Activated B cell treated with CpG ODN at 0.5 μM for 24 hours (primary cell): ENCODE results near the gene GRAMD1A. TPM values are rescaled to one million over a fixed set of nuclear protein-coding genes. Genes with fewer than 3 reads are reported as not detected.

ENCODE experiments used
- ATAC-seq: fragments of 200-7000 bp; cut with Tn5 transposase; one replicate; pipeline ENCODE4 v1.10.0; 2021; ENCODE audit warnings: low read depth, mild to moderate bottlenecking, moderate library complexity
- CTCF ChIA-PET: fragments of 350-600 bp; sonication (Branson Sonifier 250); formaldehyde crosslinking; loops from one replicate; lab custom pipeline; 2021; ENCODE audit warnings: antibody characterized with exemption; lab: Charles Lee
- POLR2A ChIA-PET: fragments of 350-600 bp; sonication (Branson Sonifier 250); formaldehyde crosslinking; loops from one replicate; lab custom pipeline; 2021; ENCODE audit warnings: antibody characterized with exemption; lab: Charles Lee
- DNase-seq: peaks from one replicate; pipeline ENCODE4 v3.0.0; 2022
- H3K27ac Mint-ChIP-seq: one replicate; pipeline ENCODE4 v1.8.0; 2020; ENCODE audit warnings: mixed read lengths
- H3K27me3 Mint-ChIP-seq: one replicate; pipeline ENCODE4 v1.8.0; 2021; ENCODE audit warnings: mixed read lengths
- H3K36me3 Mint-ChIP-seq: one replicate; pipeline ENCODE4 v1.8.0; 2021; ENCODE audit warnings: low read depth, mixed read lengths
- H3K4me1 Mint-ChIP-seq: one replicate; pipeline ENCODE4 v1.8.0; 2021; ENCODE audit warnings: mixed read lengths
- H3K4me3 Mint-ChIP-seq: one replicate; pipeline ENCODE4 v1.8.0; 2020; ENCODE audit warnings: mild to moderate bottlenecking, mixed read lengths
- H3K9me3 Mint-ChIP-seq: one replicate; pipeline ENCODE4 v1.8.0; 2020; ENCODE audit warnings: mixed read lengths
- intact Hi-C: fragments of 100-400 bp; cut with micrococcal nuclease; formaldehyde crosslinking; loops from one replicate; pipeline ENCODE4 v1.15.1; 2024
- total RNA-seq: library from RNA; stranded (reverse); gene quantifications from 2 replicates; pipeline ENCODE4 v1.2.3, GENCODE V29; 2022
- TF ChIP-seq, protein P1 (sequence below): fragments of 200-600 bp; IDR thresholded peaks from one replicate; pipeline ENCODE4 v1.8.0; 2022; ENCODE audit warnings: antibody characterized with exemption, mild to moderate bottlenecking

The GRAMD1A gene
- total RNA-seq, 1 donor from 2014 or later: 52.9 TPM

DNA sequence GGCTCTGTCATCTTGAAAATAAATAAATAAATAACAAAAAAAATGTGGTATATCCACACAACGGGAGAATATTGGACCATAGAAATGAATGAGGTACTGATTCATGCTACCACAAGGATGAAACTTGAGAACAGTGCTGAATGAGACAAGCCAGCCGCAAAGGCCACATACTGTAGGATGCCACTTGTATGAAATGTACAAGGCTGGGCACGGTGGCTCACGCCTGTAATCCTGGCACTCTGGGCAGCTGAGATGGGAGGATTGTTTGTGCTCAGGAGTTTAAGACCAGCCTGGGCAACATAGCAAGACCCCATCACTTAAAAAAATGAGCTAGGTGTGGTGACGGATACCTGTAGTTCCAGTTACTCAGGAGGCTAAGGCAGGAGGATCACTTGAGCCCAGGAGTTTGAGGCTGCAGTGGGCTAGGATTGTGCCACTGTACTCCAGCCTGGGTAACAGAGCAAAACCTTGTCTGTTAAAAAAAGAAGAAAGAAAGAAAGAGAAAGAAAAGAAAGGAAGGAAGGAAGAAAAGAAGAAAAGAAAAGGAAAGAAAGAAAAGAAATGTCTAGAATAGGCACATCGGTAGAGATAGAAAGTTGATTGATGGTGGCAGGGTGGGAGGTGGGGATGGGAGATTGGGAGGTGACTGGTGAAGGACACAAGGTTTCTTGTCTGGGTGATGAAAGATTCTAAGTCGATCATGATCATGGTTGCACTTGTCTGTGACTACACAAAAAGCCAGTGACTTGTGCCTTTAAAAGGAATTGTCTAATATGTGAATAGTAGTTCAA, 61.7 kb downstream of the GRAMD1A start:
- Mint-ChIP-seq H3K4me1 (peaks cover 2% of the 10 kb centered on the region), H3K36me3 (no peaks in the 10 kb centered on the region), H3K4me3 (no peak overlapping the region), H3K27me3 (peaks cover 2% of the 10 kb centered on the region), H3K9me3 (no peaks in the 10 kb centered on the region), H3K27ac (no peak overlapping the region)
- intact Hi-C loops: loop anchor here (10.0 kb wide), 2 partner anchors 283 to 403 kb away; partner anchors contain the start of gene FFAR1
- POLR2A ChIA-PET: no interaction called here
- CTCF ChIA-PET: no interaction called here
- TF ChIP-seq, protein P1, sequence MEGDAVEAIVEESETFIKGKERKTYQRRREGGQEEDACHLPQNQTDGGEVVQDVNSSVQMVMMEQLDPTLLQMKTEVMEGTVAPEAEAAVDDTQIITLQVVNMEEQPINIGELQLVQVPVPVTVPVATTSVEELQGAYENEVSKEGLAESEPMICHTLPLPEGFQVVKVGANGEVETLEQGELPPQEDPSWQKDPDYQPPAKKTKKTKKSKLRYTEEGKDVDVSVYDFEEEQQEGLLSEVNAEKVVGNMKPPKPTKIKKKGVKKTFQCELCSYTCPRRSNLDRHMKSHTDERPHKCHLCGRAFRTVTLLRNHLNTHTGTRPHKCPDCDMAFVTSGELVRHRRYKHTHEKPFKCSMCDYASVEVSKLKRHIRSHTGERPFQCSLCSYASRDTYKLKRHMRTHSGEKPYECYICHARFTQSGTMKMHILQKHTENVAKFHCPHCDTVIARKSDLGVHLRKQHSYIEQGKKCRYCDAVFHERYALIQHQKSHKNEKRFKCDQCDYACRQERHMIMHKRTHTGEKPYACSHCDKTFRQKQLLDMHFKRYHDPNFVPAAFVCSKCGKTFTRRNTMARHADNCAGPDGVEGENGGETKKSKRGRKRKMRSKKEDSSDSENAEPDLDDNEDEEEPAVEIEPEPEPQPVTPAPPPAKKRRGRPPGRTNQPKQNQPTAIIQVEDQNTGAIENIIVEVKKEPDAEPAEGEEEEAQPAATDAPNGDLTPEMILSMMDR: no peak
- DNase-seq (no peak), ATAC-seq (no peak)

DNA sequence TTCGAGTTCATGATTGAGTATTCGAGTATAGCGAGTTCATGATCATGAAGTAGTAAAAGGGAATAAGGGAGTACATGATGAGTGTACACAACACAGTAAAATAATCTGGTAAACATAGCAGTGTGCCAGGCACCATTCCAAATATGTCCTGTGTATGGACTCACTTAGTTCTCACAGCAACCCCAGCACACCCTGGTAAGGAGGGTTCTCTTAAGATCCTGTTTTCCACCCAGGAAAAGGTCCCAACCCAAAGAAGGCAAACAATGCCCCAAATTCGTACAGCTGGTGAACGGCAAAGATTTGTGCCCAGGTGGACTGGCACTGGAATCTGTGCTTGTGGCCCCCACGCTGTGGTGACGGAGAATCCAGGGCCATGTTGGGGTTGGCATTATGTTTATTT, 62.8 kb downstream of the GRAMD1A start:
- peaks cover 2% of the 10 kb centered on the region for H3K27me3 Mint-ChIP-seq
- POLR2A ChIA-PET: no interaction called here

DNA sequence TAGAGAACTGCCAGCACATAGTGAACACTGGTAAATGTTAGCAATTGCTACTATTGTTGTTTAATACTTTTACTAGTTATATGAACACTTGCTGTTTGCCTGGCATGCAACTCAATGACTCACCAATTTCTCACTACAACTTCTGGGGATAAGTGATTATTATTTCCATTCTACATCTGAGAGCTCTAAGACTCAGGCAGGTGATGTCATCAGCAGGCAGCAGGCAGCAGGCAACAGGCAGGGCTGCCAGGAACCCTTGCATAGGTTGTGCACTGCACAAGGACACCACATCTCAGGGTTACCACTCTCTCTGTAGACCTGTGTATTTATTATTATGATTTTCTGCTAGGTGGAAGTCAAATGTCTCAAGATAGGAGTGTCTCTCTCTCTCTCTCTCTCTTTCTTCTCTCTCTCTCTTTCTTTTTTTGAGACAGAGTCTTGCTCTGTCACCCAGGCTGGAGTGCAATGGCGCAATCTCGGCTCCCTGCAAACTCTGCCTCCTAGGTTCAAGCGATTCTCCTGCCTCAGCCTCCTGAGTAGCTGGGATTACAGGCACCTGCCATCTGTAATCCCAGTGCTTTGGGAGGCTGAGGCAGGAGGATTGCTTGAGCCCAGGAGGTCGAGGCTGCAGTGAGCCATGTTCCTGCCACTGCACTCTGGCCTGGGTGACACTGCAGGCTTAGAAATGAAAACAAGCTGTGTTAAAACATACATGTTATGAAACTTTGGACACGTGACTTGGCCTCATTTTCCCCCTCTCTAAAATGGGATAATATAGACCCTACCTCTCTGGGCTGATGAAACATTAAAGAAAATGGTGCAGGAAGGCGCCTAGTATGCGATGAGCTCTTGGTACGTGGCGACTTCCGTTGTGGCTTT, 64.1 kb downstream of the GRAMD1A start:
- H3K9me3 Mint-ChIP-seq: no peaks in the 10 kb centered on the region
- ChIA-PET CTCF (interaction anchor here (1.2 kb wide), 2 partner anchors 20 to 27 kb away, joined by 4 to 5 read pairs; no protein-coding TSS in a partner anchor), POLR2A (interaction anchor here (0.6 kb wide), 1 partner anchor 11 kb away, joined by 3 read pairs; no protein-coding TSS in a partner anchor)
- H3K27ac Mint-ChIP-seq: no peak overlapping the region
- no peak for DNase-seq
- no peaks in the 10 kb centered on the region for H3K27me3 Mint-ChIP-seq
- no peak overlapping the region for H3K4me3 Mint-ChIP-seq
- peaks cover 21% of the 10 kb centered on the region for H3K4me1 Mint-ChIP-seq
- H3K36me3 Mint-ChIP-seq: no peaks in the 10 kb centered on the region
- ATAC-seq: no peak
- intact Hi-C loops: loop anchor here (10.0 kb wide), 2 partner anchors 281 to 401 kb away; partner anchors contain the start of gene FFAR1
- TF ChIP-seq, protein P1: no peak

More for the DNA sequence above, 62.8 kb downstream of the GRAMD1A start:
- peaks cover 12% of the 10 kb centered on the region for H3K4me1 Mint-ChIP-seq
- no peaks in the 10 kb centered on the region for H3K36me3 Mint-ChIP-seq
- H3K27ac Mint-ChIP-seq: no peak overlapping the region
- no peak overlapping the region for H3K4me3 Mint-ChIP-seq
- TF ChIP-seq, protein P1: no peak
- CTCF ChIA-PET: no interaction called here
- ATAC-seq (no peak), DNase-seq (no peak)
- no peaks in the 10 kb centered on the region for H3K9me3 Mint-ChIP-seq
- intact Hi-C loops: loop anchor here (10.0 kb wide), 2 partner anchors 282 to 402 kb away; partner anchors contain the start of gene FFAR1

DNA sequence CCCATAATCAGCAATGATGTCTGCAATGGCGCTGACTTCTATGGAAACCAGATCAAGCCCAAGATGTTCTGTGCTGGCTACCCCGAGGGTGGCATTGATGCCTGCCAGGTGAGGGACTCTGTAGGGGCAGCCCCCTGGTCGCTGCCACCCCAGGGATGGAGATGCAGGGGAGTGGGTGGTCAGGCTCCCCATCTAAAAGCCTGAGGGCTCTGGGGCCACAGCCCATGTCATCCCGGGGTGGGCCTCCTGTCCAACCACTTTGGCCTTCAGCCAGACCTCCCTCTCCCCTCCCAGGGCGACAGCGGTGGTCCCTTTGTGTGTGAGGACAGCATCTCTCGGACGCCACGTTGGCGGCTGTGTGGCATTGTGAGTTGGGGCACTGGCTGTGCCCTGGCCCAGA, 65.5 kb downstream of the GRAMD1A start:
- Mint-ChIP-seq H3K9me3 (no peaks in the 10 kb centered on the region), H3K27me3 (no peaks in the 10 kb centered on the region), H3K27ac (no peak overlapping the region), H3K4me3 (no peak overlapping the region), H3K36me3 (no peaks in the 10 kb centered on the region), H3K4me1 (peaks cover 30% of the 10 kb centered on the region)
- no peak for DNase-seq
- TF ChIP-seq, protein P1: no peak
- ATAC-seq: no peak
- CTCF ChIA-PET: interaction anchor here (3.3 kb wide), 1 partner anchor 70 kb away, joined by 31 read pairs; the partner anchor contains the start of gene LGI4
- POLR2A ChIA-PET: no interaction called here
- intact Hi-C loops: loop anchor here (5.0 to 10.0 kb wide), 3 partner anchors 202 to 399 kb away; partner anchors contain the start of genes FFAR1 and USF2
